Measurements from ENCODE around the gene CXCL16.
A peak's percentile ranks its signal among the peaks of the same experiment; 100 is the strongest.

CXCL16 gene, protein sequence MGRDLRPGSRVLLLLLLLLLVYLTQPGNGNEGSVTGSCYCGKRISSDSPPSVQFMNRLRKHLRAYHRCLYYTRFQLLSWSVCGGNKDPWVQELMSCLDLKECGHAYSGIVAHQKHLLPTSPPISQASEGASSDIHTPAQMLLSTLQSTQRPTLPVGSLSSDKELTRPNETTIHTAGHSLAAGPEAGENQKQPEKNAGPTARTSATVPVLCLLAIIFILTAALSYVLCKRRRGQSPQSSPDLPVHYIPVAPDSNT
- long read RNA-seq, donor 1, partial matches to known transcripts = 0 of 3 reads
- long read RNA-seq, donor 1, other reads (novel, unspliced or antisense) = 0 of 3 reads
- long read RNA-seq, donor 2, partial matches to known transcripts = 0 of 3 reads
- long read RNA-seq, donor 2, other reads (novel, unspliced or antisense) = 0 of 3 reads
- long read RNA-seq, donor 3, partial matches to known transcripts = 0 of 3 reads
- long read RNA-seq, donor 3, other reads (novel, unspliced or antisense) = 0 of 3 reads
- long read RNA-seq, donor 4, partial matches to known transcripts = 0 of 2 reads
- long read RNA-seq, donor 4, other reads (novel, unspliced or antisense) = 0 of 2 reads
- long read RNA-seq, donor 5, transcript CXCL16-201 (6 exons, 2,222 nt) = major isoform, 6 of 6 reads
- long read RNA-seq, donor 5, partial matches to known transcripts = 0 of 6 reads
- long read RNA-seq, donor 5, other reads (novel, unspliced or antisense) = 0 of 6 reads
- long read RNA-seq, donor 6, partial matches to known transcripts = 0 of 4 reads
- long read RNA-seq, donor 6, other reads (novel, unspliced or antisense) = 0 of 4 reads
- long read RNA-seq, donor 7 = 0 reads
- long read RNA-seq, donor 8, partial matches to known transcripts = 0 of 3 reads
- long read RNA-seq, donor 8, other reads (novel, unspliced or antisense) = 0 of 3 reads

DNA sequence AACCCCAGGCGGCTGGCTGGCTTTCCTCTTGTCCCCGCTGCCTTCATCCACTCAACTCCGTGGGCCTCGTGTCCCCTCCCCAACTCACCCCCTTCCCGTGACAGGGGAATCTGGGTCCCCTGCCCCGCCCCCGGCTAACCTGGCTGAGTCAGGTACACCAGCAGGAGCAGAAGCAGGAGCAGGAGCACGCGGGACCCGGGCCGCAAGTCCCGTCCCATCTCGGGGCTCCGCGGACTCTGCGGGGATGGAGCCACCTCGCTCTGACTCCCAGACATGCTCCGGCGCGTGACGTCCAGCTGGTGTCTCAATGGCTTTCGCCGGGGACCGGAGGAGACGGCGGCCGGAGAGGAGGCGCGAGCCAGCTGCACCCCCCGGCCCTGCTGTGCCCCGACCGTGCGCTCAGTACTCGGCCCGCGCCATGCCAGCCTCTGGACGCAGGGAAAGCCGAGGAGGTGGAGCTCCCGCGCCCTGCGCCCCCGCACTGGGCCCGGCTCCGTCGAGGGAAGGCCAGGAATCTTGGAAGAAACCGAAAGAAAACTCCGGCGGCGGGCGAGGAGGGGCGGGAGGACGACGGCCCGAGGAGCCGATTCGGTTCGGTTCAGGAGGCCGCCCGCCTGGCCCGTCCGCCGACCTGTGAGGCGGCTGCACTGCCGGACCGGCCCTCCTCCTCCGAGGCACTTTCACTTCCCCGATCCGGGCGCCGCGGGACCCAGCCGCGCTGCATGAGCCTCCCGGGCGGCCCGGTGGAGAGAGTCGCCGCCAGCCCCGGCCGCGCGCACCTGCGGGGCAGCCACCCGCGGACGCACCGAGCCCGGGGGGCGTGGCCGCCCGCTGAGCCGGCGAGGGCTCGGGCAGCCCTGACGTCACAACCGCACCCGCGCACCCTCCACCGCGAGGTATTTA lies at the start of gene CXCL16, which contains the start of gene ZMYND15:
Gene CXCL16, minus strand, starts transcription at position 807 of the 903 bp plus-strand sequence. Its CDS starts 589 bp downstream, at position 218.
Gene ZMYND15, plus strand, starts transcription at position 712 of the 903 bp plus-strand sequence. CDS start 716 bp downstream, outside the sequence.
- peak; percentile 88 for DNase-seq

DNA sequence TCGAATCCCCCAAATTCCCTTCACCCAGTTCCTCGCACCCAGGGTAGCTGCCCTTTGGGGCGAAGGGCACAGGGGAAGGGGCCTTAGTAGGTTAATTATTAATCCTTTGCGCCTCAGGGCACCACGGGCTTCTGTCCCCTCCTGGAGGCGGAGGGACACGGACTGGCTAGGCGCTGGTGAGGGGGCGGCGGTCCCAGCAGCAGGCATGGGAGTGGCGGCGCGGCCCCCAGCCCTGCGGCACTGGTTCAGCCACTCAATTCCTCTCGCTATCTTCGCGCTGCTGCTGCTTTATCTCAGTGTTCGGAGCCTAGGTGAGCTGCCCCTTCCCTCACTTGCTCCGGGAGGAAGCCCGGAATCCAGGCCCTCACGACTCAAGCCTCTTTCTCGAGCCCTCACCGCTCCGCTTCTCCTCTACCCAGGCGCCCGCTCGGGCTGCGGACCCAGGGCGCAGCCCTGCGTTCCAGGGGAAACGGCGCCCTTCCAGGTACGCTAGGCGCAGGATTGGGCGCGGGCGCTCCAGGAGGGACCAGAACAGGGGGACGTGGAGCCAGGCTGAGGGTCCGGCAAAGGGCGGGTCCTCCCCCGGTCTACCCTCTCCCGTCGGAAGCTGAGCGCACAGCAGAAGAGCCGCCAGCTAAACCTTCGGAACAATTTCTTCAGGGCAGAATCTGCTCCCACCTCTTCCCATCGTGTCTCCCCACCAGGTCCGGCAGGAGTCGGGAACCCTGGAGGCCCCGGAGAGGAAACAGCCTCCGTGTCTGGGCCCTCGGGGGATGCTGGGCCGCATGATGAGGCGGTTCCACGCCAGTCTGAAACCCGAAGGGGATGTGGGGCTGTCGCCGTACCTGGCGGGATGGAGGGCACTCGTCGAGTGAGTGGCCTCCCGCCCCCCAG lies 49.3 kb upstream of the CXCL16 start, which contains the start of gene GLTPD2:
Gene GLTPD2, plus strand, starts transcription at position 158 of the 894 bp plus-strand sequence. Its CDS starts 48 bp downstream, at position 206.
- DNase-seq = peak; percentile 74

DNA sequence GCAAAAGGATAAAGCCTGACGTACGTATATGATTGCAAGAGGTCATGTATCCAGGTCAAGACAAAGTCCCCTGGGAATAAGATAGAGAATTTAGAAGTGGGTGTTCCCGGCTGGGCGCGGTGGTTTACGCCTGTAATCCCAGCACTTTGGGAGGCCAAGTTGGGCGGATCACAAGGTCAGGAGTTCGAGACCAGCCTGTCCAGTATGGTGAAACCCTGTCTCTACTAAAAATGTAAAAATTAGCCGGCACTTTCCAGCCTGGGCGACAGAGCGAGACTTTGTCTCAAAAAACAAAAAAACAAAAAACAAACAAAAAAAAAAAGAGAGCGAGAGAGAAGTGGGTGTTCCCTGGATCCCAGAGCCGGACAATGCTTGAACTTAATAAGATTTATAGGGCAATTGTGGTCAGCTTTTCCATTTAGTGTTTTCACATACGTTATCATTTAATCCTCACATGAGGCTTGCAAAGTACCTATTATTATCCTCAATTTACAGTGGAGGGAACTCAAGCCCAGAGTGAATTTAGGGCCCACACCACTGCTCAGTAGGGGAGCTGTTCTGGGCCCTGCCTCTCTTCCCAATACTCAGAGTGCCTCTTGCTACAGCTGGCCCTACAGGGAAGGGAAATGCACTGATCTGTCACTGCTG lies 48.6 kb upstream of the CXCL16 start:
- no peak for DNase-seq

DNA sequence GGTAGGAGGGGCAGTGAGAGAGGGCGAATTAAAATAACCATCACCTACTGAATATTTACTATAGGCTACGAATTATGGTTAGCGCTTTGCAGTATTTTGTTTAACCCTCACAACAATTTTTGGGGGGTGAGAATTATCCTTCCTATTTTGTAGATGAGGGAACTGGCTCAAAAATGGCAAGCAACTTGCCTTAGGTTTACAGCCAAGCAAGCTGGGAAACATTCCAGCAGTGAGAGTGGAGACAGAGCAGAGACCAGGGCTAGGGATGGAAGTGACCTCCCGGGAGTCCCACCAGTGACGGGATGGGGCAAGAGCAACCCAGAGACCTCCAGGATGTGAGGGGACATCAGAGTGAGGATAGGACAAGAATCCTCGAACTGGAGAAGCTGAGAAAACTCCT lies 46.8 kb upstream of the CXCL16 start:
- peak; percentile 32 for DNase-seq

DNA sequence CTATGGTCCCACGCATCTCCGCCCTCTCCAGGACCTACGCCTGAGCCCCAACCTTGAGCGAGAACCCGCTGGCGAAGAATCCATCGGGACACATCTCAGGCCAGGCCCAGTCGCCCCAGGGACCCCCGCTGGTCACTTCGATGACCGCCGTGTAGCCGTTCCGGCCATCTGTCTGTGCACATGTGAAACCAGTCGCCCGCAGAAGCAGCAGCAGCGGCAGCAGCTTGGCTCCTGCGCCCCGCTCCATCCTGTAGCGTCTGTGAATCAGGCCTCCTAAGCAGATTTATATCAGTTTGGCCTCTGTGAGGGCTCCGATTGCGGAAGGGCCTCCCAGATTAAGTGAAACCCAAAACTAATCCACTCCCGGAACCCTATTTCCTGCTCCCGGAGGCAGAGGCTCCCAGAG lies 46.4 kb upstream of the CXCL16 start, which contains the start of gene VMO1:
Gene VMO1, minus strand, starts transcription at position 259 of the 406 bp plus-strand sequence. Its CDS starts 12 bp downstream, at position 247.
- DNase-seq = peak; percentile 60

DNA sequence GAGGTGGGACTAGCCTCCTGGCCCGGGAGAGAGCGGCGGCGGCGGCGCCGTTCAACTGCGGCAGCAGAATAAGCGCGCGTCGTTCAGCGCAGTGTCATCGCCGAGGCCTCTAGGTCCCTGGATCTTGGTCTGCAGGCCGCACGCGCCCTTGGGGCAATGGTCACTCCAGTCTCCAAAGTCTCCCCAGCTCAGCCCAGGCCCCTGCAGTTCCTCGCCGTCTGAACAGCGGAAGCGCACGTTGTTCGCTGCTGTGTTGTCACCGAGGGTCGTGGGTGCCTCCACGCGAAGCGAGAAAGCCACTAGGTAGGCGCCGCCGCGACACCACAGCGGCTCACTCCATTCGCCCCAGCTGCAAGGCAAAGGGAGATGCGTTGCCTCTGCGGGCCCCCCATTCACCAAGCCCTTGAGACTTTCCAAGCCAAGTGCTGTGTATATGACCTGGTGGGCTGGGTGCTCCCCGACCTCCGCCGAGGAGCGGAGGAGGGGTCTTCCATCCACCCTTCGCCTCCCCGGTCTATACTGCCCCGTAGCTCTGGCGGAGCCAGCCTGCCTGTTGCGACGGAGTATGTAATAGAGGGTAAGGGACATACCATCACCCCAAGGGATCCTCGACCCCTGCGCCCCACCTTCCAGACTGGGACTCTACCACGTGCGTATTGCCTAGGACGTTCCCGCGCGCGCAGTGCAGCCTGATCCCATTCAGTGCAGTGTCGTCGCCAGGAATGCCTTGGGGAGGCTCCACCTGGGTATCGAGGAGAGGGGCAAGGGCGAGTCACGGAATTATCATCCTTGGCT lies 45.8 kb upstream of the CXCL16 start:
- DNase-seq = peak; percentile 58

DNA sequence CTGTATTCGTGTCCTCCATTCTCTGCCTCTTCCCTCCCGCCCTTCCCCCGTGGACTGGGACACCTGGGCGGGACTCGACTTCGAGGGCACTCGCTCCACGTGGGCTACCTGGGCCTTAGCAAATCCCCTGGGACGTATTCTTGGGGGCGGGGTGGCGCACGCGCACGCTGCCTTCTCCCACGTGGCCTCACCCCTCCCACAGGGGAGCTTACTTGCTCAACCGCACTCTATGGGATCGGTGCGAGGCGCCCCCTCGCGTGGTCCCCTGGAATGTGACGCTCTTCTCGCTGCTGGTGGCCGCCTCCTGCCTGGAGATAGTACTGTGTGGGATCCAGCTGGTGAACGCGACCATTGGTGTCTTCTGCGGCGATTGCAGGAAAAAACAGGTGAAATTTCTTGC lies 42.9 kb upstream of the CXCL16 start:
- DNase-seq = peak; percentile 6

DNA sequence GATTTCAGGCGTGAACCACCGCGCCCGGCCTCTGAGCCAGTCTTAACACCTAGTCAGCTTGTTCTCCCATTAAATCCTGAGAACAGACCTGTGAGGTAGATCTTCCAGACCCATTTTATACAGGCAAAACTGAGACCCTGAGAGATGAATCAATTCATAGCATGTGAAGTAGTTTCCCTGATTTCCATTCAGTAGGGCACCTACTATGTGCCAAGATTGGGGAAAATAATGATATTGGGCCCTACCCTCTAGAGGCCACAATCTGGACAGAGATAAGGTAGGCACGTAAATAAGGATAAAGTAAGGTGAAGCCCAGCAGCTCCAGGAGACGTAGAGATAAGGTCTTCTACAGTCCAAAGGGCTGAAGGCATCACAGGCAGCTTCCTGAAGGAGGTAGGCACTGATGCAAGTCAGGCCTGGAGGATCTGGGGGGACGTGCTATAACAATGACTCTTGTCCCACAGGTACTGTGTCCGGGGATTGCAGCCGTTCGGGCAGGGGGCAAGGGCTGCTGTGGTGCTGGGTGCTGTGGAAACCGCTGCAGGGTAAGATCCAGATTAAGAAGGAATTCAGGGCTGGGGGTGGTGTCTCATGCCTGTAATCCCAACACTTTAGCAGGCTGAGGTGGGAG lies 40.7 kb upstream of the CXCL16 start:
- DNase-seq = no peak

DNA sequence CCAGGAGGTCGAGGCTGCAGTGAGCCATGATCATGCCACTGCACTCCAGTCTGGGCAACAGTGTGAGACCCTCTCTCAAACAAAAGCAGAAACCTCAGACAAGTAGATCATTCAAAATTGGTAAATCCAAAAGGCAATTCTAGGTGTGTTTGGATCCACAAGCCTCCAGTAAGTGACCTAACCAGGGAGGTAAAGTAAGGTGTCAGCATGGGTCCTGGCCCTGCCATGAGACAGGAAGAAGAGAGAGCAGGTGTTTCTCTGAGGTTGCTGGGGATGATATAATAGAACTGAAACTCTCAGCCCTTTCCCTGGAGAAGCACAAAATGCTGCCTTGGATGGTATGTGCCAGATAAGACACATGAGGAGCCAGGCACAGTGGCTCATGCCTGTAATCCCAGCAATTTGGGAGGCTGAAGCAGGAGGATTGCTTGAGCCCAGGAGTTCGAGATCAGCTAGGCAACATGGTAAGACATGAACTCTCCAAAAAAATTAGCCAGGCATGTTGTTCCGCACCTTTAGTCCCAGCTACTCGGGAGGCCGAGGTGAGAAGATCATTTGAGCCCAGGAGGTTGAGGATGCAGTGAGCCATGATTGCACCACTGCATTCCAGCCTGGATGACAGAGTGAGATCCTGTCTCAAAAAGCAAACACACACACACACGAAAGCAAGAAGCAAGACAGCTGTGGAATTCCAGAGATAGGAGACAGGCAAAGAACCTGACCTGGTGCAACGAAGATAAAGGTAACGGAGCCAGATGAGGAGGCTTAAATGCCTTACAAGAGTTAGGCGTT lies 38.4 kb upstream of the CXCL16 start:
- DNase-seq = no peak

DNA sequence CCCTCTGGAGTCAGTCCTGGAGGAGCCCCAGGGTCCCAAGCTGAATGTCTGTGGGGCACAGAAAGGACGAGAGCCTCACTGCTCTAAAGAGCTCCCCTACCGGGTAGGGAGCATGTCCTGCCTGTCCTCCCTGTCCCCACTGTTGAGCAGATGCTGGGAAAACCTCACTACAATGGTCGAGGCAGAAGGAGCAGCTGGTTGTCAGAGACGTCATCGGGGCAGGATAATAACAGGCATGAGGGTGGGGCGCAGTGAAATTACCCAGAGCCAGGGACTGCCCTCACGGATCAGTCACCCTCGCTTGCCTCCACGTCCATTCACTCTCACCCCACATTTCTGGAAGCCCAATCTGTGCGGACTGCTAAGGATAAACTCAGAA lies 32.5 kb upstream of the CXCL16 start:
- DNase-seq = no peak

DNA sequence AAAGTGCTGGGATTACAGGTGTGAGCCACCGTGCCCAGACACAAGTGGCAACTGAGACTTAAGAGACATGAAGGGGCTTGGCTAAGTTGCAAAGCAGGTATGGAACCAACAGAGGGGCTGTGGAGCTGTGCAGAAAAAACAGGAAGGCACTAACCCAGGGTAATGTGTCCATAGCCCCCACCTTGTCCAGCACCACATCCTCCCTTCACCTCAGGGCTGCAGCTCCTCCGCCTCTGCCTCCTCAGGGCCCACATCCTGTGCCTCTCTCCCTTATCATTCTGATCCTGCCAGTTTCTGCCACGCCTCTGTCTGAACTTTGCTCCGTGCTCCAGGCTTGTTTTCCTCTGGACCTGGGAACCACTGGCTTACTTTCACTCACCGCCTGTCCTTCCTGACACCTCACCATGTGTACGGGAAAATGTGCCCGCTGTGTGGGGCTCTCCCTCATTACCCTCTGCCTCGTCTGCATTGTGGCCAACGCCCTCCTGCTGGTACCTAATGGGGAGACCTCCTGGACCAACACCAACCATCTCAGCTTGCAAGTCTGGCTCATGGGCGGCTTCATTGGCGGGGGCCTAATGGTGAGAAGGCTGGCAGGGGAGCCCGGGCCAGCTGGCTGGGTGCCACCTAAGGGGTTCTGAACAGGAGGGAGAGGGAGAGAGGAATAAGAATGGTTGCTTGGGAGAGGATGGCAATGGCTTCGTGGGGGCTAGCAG lies 31.9 kb upstream of the CXCL16 start, which contains the start of gene TM4SF5:
Gene TM4SF5, plus strand, starts transcription at position 368 of the 716 bp plus-strand sequence. Its CDS starts 37 bp downstream, at position 405.
- DNase-seq = no peak

DNA sequence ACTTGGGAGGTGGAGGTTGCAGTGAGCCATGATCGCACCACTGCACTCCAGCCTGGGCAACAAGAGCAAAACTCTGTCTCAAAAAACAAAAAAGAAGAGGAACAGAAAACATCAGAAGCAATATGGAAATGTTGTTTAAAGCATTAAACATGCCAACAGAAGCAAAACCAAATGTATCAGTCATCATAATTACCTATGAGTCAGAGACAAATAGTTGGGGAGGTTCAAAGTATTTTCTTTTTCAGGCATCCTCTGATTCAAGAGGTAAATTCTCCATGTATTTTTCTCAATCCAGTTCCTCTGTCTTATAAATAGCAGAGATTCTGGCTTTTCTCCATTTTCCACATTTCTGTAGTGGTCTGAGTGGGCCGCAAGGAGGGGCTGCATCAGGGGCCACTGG lies 29.9 kb upstream of the CXCL16 start:
- no peak for DNase-seq

DNA sequence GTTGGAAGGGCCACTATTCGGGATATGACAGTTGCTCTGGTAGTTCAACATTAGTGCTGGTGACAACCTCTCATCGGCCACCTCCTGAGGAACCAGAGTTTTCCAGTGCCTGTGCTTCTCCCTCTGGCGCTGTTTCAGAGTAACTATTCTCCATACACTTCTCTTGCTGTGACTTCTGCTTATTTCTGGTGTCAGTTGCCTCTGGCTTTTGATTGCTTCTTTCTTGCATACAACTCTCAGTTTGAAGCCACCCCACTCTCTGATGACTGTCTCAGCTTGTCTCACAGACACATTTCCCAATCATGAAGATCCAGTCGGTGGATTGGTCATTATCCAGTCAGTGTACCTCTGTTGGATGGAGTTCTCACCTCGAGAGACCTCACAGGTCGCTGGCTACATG lies 28.6 kb upstream of the CXCL16 start:
- DNase-seq = no peak

DNA sequence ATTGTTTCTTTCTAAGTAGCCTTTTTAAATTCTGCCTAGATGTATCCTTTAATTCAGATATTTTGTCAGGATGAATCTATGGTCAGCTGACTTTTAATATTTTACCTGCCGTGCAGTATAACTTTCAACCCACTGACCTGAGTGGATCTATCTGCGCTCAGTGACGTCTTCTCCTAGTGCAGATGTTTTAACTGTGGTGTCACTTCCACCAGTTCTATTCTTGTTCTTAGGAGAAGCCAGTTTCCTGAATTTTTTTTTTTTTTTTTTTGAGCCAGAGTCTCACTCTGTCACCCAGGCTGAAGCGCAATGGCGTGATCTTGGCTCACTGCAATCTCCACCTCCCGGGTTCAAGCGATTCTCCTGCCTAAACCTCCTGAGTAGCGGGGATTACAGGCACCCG lies 27.0 kb upstream of the CXCL16 start:
- DNase-seq = no peak

DNA sequence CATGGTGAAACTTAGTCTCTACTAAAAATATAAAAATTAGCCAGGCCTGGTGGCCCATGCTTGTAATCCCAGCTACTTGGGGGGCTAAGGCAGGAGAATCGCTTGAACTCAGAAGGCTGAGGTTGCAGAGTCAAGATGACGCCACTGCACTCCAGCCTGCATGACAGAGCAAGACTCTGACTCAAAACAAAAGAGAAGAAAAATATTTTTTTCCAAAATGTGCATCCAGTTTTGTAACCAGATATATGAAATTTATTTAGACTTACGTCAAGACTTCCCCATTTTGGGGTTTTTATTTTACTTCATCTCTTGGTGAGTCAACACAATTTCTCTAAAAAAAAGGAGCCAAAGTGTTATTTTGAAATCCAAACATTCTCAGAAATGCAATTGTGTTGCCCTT lies 26.5 kb upstream of the CXCL16 start:
- no peak for DNase-seq

DNA sequence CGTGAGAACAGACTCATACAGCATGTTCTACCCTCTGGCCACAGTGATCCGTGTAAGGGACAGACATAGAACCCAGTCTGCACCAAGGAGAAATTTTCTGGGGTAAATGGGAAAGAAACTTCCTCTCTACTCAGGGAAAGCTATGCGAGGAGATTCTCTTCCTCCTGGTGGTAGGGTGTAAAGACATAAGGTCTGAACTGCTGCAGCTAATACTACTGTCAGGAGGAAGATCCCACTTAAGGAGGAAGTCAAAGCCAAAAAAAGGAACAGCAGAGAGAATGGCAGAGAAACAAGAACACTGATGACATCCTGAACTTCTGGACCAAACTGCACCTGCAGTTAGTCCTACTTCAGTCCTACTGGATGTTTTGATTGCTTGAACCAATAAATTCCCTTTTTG lies 24.9 kb upstream of the CXCL16 start:
- DNase-seq = no peak

DNA sequence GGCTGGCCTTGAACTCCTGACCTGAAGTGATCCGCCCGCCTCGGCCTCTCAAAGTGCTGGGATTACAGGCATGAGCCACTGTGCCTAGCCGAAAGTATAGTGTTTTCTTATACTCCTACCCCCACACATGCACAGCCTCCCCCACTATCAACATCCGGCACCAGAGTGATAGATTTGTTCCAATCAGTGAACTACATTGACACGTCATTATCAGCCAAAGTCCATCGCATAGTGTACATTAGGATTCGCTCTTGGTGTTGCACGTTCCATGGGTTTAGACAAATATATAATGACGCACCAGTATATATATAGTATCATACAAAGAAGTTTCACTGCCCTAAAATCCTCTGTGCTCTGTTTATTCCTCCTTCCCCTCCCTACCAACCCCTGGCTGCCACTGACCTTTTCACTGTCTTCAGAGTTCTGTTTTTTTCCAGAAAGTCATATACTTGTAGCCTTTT lies 20.1 kb upstream of the CXCL16 start:
- DNase-seq = no peak

Measured in right kidney (tissue), 9 donors.